ENCODE data around the gene ESRRA. TPM values are rescaled to one million over a fixed set of nuclear protein-coding genes. Genes with fewer than 3 reads are reported as not detected.

ESRRA gene
- total RNA-seq, 2 experiments from 2014 or later = 28.6 to 57.8 TPM

DNA sequence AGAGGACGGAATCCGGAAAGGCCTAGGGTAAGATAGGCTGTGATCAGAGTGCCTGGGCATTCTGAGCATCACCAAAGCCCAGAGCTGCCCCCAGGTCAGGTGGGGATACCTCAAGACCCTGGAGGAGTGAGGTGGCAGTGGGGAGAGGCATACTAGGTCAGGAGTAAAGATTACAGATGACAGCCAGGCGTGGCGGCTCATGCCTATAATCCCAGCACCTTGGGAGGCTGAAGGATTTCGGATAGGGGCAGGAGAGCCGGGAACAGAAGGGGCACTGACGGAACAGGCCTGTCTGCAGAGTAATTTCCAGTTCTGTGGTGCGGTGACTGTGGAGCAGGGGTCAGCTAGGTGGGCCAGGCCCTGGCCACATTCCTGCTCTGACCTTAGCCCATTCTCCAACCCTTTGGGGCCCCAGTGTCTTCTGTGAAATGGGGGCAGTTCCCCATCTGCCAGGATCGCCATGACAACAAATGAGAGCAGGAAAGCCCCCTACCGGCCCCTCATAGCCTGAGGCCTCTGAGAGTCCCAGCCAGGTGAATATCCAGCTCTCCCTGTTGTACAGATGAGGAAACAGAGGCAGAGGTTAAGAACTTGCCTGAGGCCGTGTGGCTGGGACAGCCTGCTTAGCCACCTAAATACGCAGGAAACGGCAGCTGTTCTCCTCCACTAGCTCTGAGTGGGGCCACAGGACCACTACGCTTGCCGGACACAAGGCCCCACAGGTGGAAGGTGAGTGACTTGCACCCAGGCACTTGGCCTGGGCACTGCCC, 30.1 kb upstream of the ESRRA start:
- Histone ChIP-seq H3K9me3 (ENCODE audit: low read length) (no peaks in the 10 kb centered on the region), H3K36me3 (ENCODE audit: insufficient read depth, low read length) (peaks cover 13% of the 10 kb centered on the region; the same call in 1 of the 2 replicates), H4K20me1 (ENCODE audit: insufficient read depth, low read length) (no peaks in the 10 kb centered on the region), H3K4me3 (ENCODE audit: low read depth, low read length, poor library complexity, severe bottlenecking) (no peak overlapping the region), H3K9me2 (ENCODE audit: insufficient read depth, low read length) (no peaks in the 10 kb centered on the region), H3K79me2 (ENCODE audit: insufficient read depth, low read depth, low read length) (peaks cover 11% of the 10 kb centered on the region; the same call in 1 of the 2 replicates), H2AFZ (ENCODE audit: low read length) (no peak overlapping the region), H3K27ac (ENCODE audit: low read depth, low read length, poor library complexity, severe bottlenecking) (no peak overlapping the region), H3K4me2 (ENCODE audit: low read length) (no peak overlapping the region), H3K4me1 (ENCODE audit: insufficient read depth, low read length, poor library complexity, severe bottlenecking) (peaks cover 9% of the 10 kb centered on the region)
- ChIA-PET POLR2A (interaction anchor here (0.7 kb wide), 1 partner anchor 29 kb away, joined by 10 read pairs; no protein-coding TSS in a partner anchor), CTCF (ENCODE audit: unreplicated experiment) (no interaction called here)
- BruUV-seq (replicated peaks) = no TSS peak
- TF ChIP-seq EZH2phosphoT487 (IDR thresholded peaks at IDR 0.05; ENCODE audit: borderline replicate concordance, low read depth, low read length) = no peak
- TF ChIP-seq CTCF (conservative IDR thresholded peaks at IDR 0.05; ENCODE audit: low read length) = no peak
- no peak for DNase-seq (ENCODE audit: low spot score)
- intact Hi-C loops (cut with micrococcal nuclease; ENCODE audit: unreplicated experiment) = no loop called here

DNA sequence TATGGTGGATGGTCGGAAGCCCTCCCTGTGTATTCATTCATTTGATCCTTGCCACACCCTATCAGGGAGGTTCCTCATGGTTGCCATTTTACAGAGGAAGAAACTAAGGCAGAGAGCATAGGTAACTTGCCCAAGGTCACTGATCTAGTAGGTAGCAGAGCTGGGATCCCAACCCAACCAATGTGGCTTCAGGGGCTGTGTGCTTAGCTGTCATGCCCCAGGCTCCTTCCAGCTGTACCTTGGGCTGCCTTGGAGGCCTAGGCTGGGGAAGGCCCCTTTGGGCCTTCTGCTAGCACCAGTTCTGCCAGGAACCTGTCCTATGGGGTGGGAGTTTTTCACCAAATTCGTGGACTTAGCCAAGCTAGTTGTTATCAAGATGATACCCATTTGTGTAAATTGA, 29.5 kb upstream of the ESRRA start:
- DNase-seq (ENCODE audit: low spot score) = no peak
- intact Hi-C loops (cut with micrococcal nuclease; ENCODE audit: unreplicated experiment) = no loop called here
- Histone ChIP-seq H3K36me3 (ENCODE audit: insufficient read depth, low read length) (peaks cover 13% of the 10 kb centered on the region; the same call in 1 of the 2 replicates), H3K4me1 (ENCODE audit: insufficient read depth, low read length, poor library complexity, severe bottlenecking) (peaks cover 9% of the 10 kb centered on the region), H4K20me1 (ENCODE audit: insufficient read depth, low read length) (no peaks in the 10 kb centered on the region), H3K9me2 (ENCODE audit: insufficient read depth, low read length) (no peaks in the 10 kb centered on the region), H3K4me2 (ENCODE audit: low read length) (no peak overlapping the region), H3K4me3 (ENCODE audit: low read depth, low read length, poor library complexity, severe bottlenecking) (no peak overlapping the region), H3K27ac (ENCODE audit: low read depth, low read length, poor library complexity, severe bottlenecking) (no peak overlapping the region), H3K79me2 (ENCODE audit: insufficient read depth, low read depth, low read length) (peaks cover 11% of the 10 kb centered on the region; the same call in 1 of the 2 replicates), H3K9me3 (ENCODE audit: low read length) (no peaks in the 10 kb centered on the region), H2AFZ (ENCODE audit: low read length) (no peak overlapping the region)
- no peak for TF ChIP-seq CTCF (conservative IDR thresholded peaks at IDR 0.05; ENCODE audit: low read length)
- TF ChIP-seq EZH2phosphoT487 (IDR thresholded peaks at IDR 0.05; ENCODE audit: borderline replicate concordance, low read depth, low read length) = no peak
- POLR2A ChIA-PET = no interaction called here
- no TSS peak for BruUV-seq (replicated peaks)
- CTCF ChIA-PET (ENCODE audit: unreplicated experiment) = no interaction called here

Data from OCI-LY7 (cell line).